Measurements from ENCODE around the gene RPL12.

RPL12 gene

GRCh38 chr9:127437497-127438264 lies 13.5 kb downstream of the RPL12 start:
- no peak for DNase-seq (ENCODE audit: low spot score)
- no peak for TF ChIP-seq CTCF (IDR thresholded peaks at IDR 0.05; ENCODE audit: extremely low read depth, missing control alignments)

GRCh38 chr9:127430415-127430814 lies 20.8 kb downstream of the RPL12 start:
- DNase-seq (ENCODE audit: low spot score), result no peak
- no peak for TF ChIP-seq CTCF (IDR thresholded peaks at IDR 0.05; ENCODE audit: extremely low read depth, missing control alignments)

GRCh38 chr9:127428348-127428747 lies 22.9 kb downstream of the RPL12 start:
- no peak for DNase-seq (ENCODE audit: low spot score)
- TF ChIP-seq CTCF (IDR thresholded peaks at IDR 0.05; ENCODE audit: extremely low read depth, missing control alignments), result no peak

GRCh38 chr9:127426756-127427155 lies 24.4 kb downstream of the RPL12 start:
- TF ChIP-seq CTCF (IDR thresholded peaks at IDR 0.05; ENCODE audit: extremely low read depth, missing control alignments), result no peak
- no peak for DNase-seq (ENCODE audit: low spot score)

GRCh38 chr9:127424676-127424999 lies 26.6 kb downstream of the RPL12 start:
- no peak for TF ChIP-seq CTCF (IDR thresholded peaks at IDR 0.05; ENCODE audit: extremely low read depth, missing control alignments)
- DNase-seq (ENCODE audit: low spot score), result peak; percentile 26

GRCh38 chr9:127423934-127424675 lies 27.1 kb downstream of the RPL12 start, which contains the start of gene ZNF79:
Gene ZNF79 (plus strand): TSS chr9:127424382. CDS start chr9:127424788, 406 bp downstream.
- peak; percentile 93 for DNase-seq (ENCODE audit: low spot score)
- TF ChIP-seq CTCF (IDR thresholded peaks at IDR 0.05; ENCODE audit: extremely low read depth, missing control alignments), result no peak

- TF ChIP-seq CTCF (IDR thresholded peaks at IDR 0.05; ENCODE audit: extremely low read depth, missing control alignments), result no peak
- DNase-seq (ENCODE audit: low spot score), result no peak
These were observed 27.7 kb downstream of the RPL12 start for GRCh38 chr9:127423476-127423933.
